Raji (cell line): ENCODE results near the gene OR5A2.

ENCODE experiments used
- POLR2A ChIP-seq: IDR thresholded peaks from 2 replicates; pipeline ENCODE4 v1.6.1; 2011; ENCODE audit warnings: low read depth, low read length, control low read depth; ENCODE audit not compliant: insufficient read depth

OR5A2 gene, protein sequence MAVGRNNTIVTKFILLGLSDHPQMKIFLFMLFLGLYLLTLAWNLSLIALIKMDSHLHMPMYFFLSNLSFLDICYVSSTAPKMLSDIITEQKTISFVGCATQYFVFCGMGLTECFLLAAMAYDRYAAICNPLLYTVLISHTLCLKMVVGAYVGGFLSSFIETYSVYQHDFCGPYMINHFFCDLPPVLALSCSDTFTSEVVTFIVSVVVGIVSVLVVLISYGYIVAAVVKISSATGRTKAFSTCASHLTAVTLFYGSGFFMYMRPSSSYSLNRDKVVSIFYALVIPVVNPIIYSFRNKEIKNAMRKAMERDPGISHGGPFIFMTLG

DNA sequence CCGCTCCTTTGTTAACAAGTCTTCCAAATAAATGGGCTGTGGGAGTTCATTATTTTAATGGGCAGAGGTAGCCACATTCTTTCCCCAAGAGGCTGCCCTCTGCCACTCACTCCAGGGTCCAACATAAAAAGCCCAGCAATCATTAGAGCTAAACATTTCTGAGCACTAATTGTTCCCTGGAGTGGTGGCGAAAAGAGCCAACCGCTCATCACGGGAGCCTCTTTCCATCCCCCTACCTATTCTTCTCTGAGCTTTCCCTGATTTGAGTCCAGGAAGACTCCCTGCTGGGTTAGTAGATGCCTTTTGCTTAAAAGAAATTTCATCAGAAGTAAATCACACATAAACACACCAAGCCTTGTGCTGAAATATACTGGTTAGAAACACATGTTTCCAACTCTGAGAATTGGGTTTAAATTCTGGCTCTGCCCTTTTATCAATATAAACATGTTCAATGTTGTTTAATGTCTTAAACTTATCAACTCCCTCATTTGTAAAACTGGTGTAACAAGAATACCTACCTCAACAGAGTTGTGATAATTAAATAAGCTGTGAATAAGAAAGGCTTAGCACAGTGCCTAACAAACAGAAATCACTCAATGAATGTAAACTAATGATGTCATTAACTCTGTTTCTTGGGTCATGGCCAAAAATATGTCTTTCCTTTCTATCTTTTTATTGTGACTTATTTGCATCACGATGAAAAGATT, at the start of gene OR5A2:
Gene OR5A2, minus strand, starts transcription at position 53 of the 707 bp plus-strand sequence. CDS start 3,460 bp downstream, outside the sequence.
- no peak for TF ChIP-seq POLR2A

DNA sequence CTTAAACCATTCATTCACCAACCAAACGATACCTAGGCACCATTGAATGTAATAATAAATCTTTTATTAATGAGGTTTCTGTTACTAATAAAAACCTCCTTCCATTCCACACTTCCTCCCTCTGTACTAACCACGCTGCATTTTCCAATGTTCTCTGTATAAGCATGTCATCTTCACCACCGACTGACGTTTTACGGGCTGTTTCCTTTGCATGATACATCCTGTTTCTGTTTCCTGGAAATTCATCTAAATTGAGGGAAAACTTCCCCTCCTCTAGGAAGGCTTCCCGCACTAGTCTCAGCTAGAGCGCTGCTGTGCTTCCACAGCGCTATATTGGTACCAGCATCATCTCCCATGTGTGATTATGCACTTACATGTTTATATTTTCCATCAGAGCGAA, 49.0 kb upstream of the OR5A2 start:
- no peak for TF ChIP-seq POLR2A

DNA sequence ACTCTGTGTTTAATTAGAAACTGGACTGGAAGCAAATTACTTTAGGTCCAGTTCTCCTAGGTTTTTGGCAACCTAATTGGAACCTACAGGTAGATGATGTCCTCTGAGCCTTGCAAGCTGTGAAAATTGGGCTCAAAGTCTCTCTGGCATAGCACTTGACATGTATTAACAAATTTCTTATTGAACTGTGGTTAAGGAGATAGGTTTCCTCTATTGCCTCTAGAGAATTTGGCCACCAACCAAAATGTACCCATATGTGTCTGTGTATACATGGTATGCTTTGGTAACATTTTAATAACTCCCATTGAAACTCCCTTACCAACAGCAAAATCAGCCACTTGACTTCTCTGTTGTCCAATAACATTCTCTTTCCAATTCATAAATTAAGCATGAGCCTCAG, 46.8 kb upstream of the OR5A2 start, which contains the start of gene OR4D10:
Gene OR4D10, plus strand, starts transcription at position 301 of the 400 bp plus-strand sequence. CDS start 4,115 bp downstream, outside the sequence.
- TF ChIP-seq POLR2A = no peak

DNA sequence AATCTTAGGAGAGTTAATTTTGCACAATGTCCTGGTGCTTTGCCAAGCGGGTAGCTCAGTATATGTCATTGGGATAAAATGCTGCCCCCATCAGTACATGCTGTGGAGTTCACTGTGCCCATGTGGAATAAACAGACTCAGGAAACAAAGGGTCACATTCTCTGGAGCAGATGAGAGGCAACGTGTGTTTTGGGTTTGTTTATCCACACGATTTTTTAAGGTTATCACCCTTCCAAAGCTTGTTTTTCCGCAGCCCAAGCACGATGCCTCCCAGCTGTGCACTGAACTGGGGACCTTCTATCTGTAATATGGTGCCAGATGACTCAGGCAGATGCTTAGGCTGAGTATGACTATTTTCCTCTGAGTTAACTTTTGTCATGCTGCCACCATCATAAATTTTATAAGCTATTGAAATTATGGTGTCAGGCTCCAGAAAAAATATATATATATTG, 37.0 kb upstream of the OR5A2 start:
- TF ChIP-seq POLR2A = no peak

DNA sequence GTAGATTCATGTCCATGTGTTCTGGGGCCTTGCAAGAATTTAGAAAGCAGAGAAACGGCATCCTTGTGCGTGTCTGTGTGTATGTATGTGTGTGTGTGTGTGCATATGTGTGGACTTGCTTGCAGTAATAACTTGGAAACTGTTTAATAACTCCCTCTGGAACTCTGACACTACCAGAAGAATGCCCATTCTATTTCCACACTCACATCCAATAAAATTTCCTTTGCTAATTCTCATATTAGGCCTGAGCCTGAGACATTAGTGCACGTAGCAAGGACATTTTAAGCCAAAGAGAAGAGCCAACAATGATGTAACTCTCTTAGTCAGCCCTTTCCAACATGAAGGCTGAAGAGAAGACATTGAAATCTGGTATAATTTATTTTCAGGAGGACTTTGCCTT, 33.7 kb upstream of the OR5A2 start:
- TF ChIP-seq POLR2A = no peak

DNA sequence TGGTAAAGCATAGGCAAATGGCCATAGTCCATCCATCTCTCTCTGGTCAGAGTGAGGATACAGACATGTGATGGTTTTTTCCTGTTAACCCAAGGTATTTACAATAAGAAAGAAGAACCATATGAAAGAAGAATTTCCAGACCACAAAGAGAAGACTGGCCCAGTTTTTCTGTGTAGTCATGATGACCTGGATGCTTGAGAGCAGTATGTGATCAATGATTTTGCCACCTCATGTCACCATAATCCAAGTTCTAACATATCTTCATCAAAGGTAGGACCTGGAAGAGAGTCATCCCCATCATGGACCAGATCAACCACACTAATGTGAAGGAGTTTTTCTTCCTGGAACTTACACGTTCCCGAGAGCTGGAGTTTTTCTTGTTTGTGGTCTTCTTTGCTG, 30.4 kb upstream of the OR5A2 start, which contains the start of gene OR4D6:
Gene OR4D6, plus strand, starts transcription at position 301 of the 400 bp plus-strand sequence. Its CDS starts 0 bp downstream, at position 301.
- no peak for TF ChIP-seq POLR2A

DNA sequence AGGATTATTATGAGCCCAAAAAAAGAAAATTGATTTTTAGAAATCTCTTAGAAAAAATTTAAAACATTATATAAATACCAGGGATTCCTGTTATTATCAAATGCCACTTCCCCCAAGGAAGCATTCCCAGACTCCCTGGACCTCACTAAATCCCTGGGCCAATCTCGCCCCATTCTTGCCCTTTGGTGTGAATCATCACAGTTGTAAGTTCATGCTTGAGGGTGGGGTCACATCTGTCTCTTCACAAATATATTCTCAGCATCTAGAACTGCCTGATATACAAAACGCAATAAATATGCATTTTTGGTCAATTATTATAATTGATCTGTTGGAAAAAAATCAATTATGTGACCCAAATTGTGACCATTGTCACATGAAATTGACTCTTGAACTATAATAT, 22.3 kb upstream of the OR5A2 start:
- no peak for TF ChIP-seq POLR2A

DNA sequence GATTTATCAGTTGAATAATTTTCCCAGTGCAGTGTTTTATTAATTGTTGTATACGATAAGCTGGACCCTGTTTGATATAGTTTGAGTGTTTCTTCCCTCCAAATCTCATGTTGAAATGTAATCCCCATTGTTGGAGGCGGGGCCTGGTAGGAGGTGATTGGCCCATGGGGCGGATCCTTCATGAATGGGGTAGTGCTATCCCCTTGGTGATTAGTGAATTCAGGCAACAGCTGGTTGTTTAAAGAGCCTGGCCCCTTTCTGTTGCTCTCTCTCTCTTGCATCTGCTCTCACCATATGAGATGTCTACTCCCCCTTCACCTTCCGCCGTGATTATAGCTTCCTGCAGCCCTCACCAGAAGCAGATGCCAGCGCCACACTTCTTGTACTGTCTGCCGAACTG, 11.6 kb upstream of the OR5A2 start:
- no peak for TF ChIP-seq POLR2A

DNA sequence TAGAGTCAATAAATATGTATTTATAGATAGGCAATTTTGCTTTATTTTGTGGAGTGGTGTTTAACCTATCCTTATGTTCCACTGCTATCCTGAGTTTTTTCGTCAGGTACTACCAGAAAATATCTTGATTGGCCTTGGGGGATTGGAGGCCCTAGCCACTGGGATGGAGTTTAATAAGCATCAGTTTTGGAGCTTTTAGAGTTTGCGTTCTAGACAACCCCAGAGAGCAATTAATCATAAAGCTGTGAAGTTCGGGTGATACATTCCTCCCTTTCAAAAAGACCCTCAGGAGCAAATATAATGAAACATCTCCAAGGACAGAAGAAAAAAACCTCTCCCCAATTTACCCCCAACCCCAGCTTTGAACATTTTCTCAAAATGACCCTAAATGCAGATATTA, 10.0 kb upstream of the OR5A2 start, which contains the start of gene OR5A1:
Gene OR5A1, plus strand, starts transcription at position 301 of the 400 bp plus-strand sequence. CDS start 6,700 bp downstream, outside the sequence.
- no peak for TF ChIP-seq POLR2A

DNA sequence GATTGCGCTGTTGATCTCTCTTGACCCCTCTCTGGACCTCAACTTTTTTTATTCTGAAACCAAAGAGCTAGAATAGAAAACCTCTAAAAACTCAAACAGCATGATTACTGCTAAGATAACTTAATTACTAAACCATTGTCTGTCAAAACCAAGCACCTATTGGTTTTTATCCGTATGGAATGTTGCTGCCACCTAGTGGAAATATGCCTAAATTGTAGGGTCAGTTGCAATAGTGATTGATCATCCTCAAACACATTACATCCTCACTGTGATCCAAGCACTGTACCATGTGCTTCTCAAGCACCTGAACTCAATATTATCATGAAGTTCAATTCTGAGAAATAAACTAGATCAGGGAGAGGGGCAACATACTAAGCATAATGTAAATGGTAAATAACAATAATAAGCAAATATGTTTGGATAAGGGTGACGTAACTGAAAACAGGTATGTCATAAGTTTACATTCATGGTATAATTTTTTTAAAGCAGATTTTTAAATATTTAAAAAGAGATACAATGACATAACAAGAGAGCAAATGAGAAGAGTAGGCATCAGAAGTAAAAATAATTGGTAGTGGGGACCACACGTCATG, 3.8 kb upstream of the OR5A2 start:
- TF ChIP-seq POLR2A = no peak

DNA sequence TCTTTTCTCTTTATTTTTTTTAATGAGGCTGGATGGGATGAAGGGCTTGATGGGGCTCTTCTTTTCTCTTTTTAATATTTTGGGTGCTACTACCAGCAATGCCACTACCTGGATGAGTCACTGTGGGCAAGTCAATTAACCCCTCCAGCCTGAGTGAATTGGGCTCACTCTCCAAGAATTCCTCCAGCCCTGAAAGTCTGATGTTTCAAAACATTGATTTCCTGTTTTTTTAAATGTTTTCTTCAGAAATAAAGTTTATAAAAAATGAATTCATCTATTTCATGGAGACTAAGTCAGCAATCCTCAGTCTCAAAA, 812 bp upstream of the OR5A2 start:
- TF ChIP-seq POLR2A = no peak

DNA sequence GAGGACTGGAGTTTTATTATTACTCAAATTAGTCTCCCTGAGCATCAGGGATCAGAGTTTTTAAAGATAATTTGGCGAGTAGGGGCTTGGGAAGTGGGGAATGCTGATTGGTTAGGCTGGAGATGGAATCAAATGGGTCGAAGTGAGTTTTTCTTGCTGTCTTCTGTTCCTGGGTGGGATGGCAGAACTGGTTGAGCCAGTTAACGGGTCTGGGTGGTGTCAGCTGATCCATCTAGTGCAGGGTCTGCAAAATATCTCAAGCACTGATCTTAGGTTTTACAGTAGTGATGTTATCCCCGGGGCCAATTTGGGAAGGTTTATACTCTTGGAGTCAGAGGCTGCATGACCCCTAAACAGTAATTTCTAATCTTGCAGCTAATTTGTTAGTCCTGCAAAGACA, 1.1 kb downstream of the OR5A2 start:
- TF ChIP-seq POLR2A = no peak

DNA sequence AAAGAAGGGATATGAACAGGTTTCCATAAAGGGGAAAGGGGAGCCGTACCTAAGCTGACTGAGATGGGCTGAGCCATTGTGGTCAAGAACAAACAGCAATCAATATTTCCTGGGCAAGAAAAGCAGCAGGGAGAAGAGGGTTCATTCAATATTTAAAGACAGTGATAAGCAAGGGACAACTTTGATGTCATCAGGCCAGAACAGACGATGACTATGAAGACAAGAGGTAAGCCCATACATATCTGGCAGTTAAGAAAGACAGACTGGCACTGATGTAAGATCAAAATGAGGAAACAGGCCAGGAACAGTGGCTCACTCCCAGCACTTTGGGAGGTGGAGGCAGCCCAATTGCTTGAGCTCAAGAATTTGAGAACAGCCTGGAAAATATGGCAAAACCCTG, 2.4 kb downstream of the OR5A2 start:
- no peak for TF ChIP-seq POLR2A

DNA sequence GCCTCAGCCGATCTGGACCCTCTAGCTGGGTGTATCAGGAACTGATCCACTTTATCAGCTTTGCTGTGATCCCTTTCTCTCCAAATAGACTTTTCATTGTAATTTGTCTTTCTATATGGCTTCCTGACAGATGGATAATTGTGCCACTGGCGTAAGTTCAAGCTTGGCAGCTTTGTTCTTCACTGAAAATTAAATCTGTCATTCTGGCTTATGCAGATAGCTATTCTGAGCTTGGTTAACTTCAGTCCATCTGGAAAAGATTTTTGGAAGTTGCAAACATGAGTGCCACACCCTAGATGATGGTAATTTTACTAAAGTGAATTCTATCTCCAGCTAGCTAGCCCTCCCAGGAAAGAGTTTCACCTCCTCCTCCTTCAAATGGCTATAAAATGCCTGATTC, 8.1 kb downstream of the OR5A2 start:
- no peak for TF ChIP-seq POLR2A

DNA sequence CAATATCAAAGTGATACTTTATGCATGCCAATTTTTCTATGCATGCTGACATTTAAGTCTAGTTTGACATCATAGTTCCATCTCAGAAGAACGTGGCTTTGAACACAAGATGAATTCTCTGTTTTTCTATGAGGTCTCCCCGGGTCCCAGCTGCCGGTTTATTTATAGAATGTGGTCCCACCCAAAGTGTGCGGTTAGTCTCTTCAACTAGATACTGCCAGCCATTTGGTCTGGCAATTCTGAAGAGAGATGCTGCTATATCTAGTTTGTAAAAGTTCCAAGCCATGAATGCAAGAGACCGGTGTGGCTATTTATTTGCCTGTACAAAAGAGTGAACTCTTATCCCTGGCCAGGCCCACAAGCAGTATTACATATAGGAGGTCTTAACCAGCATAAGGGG, 9.2 kb downstream of the OR5A2 start:
- no peak for TF ChIP-seq POLR2A

DNA sequence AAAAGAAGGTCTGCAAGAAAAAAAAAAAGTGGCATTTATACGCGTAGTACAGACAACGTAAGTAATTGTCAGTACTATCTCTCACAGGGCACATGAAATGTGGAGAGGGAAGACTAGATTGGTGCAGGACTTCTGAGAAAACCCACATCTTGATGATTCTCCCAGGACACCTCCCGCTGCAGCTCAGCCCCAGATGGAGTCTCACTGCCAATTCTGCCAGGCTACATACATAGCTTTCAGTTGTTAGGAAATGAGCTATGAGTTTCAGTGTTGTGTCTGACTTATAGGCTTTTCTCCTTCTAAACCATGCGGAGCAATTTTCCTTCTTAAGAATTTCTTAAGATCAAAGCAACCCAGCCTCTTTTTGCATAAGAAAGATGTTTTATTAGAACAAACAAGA, 9.6 kb downstream of the OR5A2 start:
- no peak for TF ChIP-seq POLR2A
